Nephron (organoid): ENCODE measurements around the gene SNX4.

Source experiments
- H3K27ac Mint-ChIP-seq, 3 experiments: 2 replicates each; pipeline ENCODE4 v1.8.0; 2020; ENCODE audit warnings: mixed read lengths in 3 of 3, mild to moderate bottlenecking in 2 of 3, moderate library complexity in 1 of 3
- H3K27me3 Mint-ChIP-seq: 2 replicates; pipeline ENCODE4 v1.8.0; 2021; ENCODE audit warnings: low read depth, mild to moderate bottlenecking, moderate library complexity, mixed read lengths
- H3K36me3 Mint-ChIP-seq: 2 replicates; pipeline ENCODE4 v1.8.0; 2020; ENCODE audit warnings: low read depth, mixed read lengths
- H3K4me1 Mint-ChIP-seq: 2 replicates; pipeline ENCODE4 v1.8.0; 2020; ENCODE audit warnings: mixed read lengths
- H3K4me3 Mint-ChIP-seq, 3 experiments: 2 replicates each; pipeline ENCODE4 v1.8.0; 2020; ENCODE audit warnings: mild to moderate bottlenecking in 3 of 3, mixed read lengths in 3 of 3, moderate library complexity in 2 of 3
- H3K9me3 Mint-ChIP-seq: 2 replicates; pipeline ENCODE4 v1.8.0; 2020; ENCODE audit warnings: mixed read lengths
- TF ChIP-seq, protein P1 (sequence below), 3 experiments: fragments of 200-600 bp; sonication (generic); IDR thresholded peaks; one replicate each; pipeline ENCODE4 v1.5.0; 2021; ENCODE audit warnings: antibody characterized with exemption in 3 of 3; ENCODE audit not compliant: unreplicated experiment in 3 of 3

SNX4 gene

DNA sequence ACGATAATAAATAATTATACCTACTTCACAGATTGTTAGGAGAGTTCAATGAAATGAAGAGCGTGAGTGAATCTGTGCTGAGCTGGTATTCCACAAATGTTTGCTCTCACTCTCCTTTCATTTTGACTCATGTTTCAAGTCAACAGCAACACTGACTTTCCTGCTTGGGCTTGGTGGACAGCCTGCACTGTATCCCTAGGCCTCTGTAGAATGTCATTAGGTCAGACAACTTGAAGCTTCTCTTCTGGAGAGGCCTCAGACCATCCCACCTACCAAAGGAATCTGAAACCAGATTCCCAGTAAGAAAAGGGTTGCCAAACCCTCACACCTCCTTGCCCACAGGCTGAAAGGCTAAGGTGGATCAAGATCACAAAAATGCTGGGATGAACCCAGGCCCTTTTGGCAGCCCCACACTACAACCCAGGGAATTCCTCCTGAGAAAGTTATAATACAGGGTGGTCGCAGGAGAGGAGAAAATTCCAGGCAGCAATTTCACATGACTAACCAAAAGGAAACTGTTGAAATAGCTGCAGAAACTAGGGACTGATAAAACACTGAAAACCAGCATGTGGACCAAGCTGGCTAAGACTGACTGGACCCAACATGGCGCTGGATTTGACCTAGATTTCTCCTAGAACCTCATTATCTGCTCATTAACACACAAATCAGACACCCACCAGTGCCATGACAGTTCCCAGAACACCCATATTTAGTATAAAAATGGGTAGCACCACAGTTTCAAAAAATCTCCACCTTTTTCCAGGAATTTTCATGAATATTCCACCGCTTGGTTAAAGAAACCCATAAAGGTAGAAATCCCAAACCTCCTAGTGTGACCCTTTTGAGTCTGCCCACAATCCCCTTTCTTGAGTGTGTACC lies 87.9 kb downstream of the SNX4 start:
- Mint-ChIP-seq H3K4me3 (no peak overlapping the region), H3K4me1 (peaks cover 11% of the 10 kb centered on the region), H3K36me3 (no peaks in the 10 kb centered on the region), H3K27ac (no peak overlapping the region), H3K9me3 (no peaks in the 10 kb centered on the region), H3K27me3 (no peaks in the 10 kb centered on the region)
- TF ChIP-seq, protein P1, sequence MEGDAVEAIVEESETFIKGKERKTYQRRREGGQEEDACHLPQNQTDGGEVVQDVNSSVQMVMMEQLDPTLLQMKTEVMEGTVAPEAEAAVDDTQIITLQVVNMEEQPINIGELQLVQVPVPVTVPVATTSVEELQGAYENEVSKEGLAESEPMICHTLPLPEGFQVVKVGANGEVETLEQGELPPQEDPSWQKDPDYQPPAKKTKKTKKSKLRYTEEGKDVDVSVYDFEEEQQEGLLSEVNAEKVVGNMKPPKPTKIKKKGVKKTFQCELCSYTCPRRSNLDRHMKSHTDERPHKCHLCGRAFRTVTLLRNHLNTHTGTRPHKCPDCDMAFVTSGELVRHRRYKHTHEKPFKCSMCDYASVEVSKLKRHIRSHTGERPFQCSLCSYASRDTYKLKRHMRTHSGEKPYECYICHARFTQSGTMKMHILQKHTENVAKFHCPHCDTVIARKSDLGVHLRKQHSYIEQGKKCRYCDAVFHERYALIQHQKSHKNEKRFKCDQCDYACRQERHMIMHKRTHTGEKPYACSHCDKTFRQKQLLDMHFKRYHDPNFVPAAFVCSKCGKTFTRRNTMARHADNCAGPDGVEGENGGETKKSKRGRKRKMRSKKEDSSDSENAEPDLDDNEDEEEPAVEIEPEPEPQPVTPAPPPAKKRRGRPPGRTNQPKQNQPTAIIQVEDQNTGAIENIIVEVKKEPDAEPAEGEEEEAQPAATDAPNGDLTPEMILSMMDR (IDR thresholded peaks at IDR 0.05; ENCODE audit: unreplicated experiment in 3 of 3) = no peak

DNA sequence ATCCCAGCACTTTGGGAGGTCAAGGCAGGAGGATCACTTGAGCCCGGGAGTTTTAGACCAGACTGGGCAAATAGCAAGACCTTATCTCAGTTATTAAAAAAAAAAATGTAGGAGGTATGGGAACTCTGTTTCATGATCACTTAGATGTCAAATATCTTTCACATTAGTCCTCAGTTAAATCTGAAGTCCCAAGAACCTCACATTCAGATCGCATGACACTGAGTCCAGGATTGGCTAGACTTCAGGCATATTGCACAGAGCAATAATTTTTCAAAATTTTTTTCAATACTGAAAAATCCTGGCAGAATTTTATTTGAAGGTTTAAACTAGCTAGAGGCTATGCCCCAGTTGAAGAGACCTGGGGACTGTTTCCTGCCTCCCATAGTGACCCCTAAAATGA lies 88.6 kb downstream of the SNX4 start:
- no peaks in the 10 kb centered on the region for H3K9me3 Mint-ChIP-seq
- no peaks in the 10 kb centered on the region for H3K27me3 Mint-ChIP-seq
- no peaks in the 10 kb centered on the region for H3K36me3 Mint-ChIP-seq
- H3K27ac Mint-ChIP-seq = no peak overlapping the region
- peaks cover 11% of the 10 kb centered on the region for H3K4me1 Mint-ChIP-seq
- TF ChIP-seq, protein P1 (IDR thresholded peaks at IDR 0.05; ENCODE audit: unreplicated experiment in 3 of 3) = no peak
- no peak overlapping the region for H3K4me3 Mint-ChIP-seq

DNA sequence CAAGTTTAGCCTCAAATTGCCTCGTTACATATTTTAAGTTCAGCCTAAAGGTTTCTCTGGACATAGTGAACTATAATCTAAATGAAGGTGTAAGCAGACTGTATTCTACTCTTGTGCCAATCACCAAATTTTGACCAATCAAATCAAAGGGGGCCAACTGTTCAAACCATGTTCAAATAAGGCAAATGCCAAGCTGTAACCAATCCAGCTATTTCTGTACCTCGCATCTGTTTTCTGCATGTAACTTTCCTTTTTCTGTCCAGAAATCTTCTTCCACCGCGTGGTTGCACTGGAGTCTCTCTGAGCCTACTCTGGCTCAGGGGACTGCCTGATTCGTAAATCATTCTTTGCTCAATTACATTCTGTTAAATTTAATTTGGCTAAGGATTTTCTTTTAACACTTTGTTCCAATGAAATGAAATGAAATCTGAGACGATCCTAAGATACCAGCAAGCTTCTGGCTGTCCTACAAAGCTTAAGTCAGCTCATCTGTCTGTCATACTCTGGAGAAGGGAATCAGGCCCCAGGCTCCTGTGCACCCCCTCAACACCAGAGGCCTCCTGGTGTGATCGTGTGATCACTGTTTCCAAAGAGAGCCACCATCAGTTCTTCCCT lies 91.7 kb downstream of the SNX4 start:
- Mint-ChIP-seq H3K4me3 (no peak overlapping the region), H3K36me3 (no peaks in the 10 kb centered on the region), H3K27ac (no peak overlapping the region), H3K9me3 (no peaks in the 10 kb centered on the region), H3K4me1 (peaks cover 11% of the 10 kb centered on the region), H3K27me3 (peaks cover 4% of the 10 kb centered on the region)
- TF ChIP-seq, protein P1 (IDR thresholded peaks at IDR 0.05; ENCODE audit: unreplicated experiment in 3 of 3) = no peak

DNA sequence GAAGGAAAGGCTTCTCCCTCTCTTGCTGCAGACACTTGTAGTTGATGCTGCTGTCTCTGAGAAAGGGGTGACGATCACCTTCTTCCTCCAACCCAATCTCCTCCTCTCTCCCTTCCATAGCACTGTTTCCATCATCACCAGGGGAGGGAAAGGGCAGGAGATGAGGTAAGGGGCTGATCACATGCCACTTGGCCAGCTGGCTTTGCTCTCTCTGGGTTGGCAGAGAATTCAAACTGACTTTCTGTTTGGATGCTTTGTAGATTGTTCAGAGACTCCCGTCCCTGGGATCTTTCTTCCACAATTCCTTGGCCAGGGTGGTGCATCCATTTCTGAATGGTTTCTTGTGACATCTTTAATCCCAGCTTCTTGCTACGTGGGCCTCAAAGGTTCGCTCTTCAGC lies 101.7 kb downstream of the SNX4 start:
- no peak overlapping the region for H3K4me3 Mint-ChIP-seq
- TF ChIP-seq, protein P1 (IDR thresholded peaks at IDR 0.05; ENCODE audit: unreplicated experiment in 3 of 3) = no peak
- H3K27ac Mint-ChIP-seq = no peak overlapping the region
- no peaks in the 10 kb centered on the region for H3K27me3 Mint-ChIP-seq
- H3K4me1 Mint-ChIP-seq = no peaks in the 10 kb centered on the region
- no peaks in the 10 kb centered on the region for H3K36me3 Mint-ChIP-seq
- H3K9me3 Mint-ChIP-seq = peaks cover 6% of the 10 kb centered on the region

DNA sequence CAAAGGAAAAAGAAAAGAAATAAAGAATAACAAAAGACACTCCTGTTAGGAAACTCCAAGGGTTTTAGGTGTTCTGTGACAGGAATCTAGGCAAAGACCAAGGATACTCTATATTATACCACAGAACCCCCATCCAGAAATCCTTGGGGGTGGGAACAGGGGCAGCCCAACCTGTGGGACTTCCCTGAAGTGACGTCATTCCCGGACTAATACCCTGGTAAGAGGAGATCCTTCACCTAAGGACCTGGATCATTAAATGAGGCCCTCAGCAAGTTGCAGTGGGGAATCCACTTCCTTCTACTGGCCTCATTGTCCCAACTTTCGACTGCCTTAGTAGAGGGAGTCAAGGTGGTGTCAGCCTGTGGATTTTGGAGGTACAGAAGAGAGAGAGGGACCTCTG lies 103.8 kb downstream of the SNX4 start:
- TF ChIP-seq, protein P1 (IDR thresholded peaks at IDR 0.05; ENCODE audit: unreplicated experiment in 3 of 3) = no peak
- peaks cover 6% of the 10 kb centered on the region for H3K9me3 Mint-ChIP-seq
- H3K4me3 Mint-ChIP-seq = no peak overlapping the region
- H3K27me3 Mint-ChIP-seq = no peaks in the 10 kb centered on the region
- no peaks in the 10 kb centered on the region for H3K36me3 Mint-ChIP-seq
- no peaks in the 10 kb centered on the region for H3K4me1 Mint-ChIP-seq
- no peak overlapping the region for H3K27ac Mint-ChIP-seq
